ENCODE data around the gene LRGUK.

DNA sequence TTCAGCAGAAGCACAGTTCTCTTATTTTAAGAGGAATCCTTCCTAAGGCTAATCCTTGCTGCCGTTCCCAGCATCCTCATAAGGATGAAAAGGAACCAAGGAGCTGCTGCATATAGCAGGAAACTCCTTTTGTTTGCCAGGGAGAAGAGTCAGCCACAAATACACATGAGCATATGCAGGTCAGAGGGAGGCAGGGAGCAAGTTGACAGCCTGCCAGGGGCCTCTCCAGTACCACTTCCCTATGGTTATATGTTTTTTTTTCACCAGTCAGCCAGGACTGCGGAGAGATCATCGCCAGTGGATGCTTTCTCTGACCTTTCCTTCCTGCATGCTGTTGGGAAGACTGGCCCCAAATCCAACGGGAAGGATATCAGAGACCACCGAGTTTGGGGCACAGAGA is 149.8 kb downstream of the LRGUK start:
- no peak for TF ChIP-seq NR3C1 (CRISPR knock-in tag; conservative IDR thresholded peaks at IDR 0.05; ENCODE audit: low read depth)
- no peak for TF ChIP-seq TEAD4 (CRISPR knock-in tag; IDR thresholded peaks at IDR 0.05)
- TF ChIP-seq, protein P1, sequence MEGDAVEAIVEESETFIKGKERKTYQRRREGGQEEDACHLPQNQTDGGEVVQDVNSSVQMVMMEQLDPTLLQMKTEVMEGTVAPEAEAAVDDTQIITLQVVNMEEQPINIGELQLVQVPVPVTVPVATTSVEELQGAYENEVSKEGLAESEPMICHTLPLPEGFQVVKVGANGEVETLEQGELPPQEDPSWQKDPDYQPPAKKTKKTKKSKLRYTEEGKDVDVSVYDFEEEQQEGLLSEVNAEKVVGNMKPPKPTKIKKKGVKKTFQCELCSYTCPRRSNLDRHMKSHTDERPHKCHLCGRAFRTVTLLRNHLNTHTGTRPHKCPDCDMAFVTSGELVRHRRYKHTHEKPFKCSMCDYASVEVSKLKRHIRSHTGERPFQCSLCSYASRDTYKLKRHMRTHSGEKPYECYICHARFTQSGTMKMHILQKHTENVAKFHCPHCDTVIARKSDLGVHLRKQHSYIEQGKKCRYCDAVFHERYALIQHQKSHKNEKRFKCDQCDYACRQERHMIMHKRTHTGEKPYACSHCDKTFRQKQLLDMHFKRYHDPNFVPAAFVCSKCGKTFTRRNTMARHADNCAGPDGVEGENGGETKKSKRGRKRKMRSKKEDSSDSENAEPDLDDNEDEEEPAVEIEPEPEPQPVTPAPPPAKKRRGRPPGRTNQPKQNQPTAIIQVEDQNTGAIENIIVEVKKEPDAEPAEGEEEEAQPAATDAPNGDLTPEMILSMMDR (IDR thresholded peaks at IDR 0.05), result no peak
- TF ChIP-seq EMX1 (CRISPR knock-in tag; IDR thresholded peaks at IDR 0.05), result no peak
- TF ChIP-seq, protein P2, sequence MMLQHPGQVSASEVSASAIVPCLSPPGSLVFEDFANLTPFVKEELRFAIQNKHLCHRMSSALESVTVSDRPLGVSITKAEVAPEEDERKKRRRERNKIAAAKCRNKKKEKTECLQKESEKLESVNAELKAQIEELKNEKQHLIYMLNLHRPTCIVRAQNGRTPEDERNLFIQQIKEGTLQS (CRISPR knock-in tag; conservative IDR thresholded peaks at IDR 0.05), result no peak
- TF ChIP-seq FOXP1 (CRISPR knock-in tag; IDR thresholded peaks at IDR 0.05; ENCODE audit: borderline replicate concordance), result no peak
- TF ChIP-seq ELF4 (CRISPR knock-in tag; IDR thresholded peaks at IDR 0.05; ENCODE audit: low read depth), result no peak
- TF ChIP-seq FOXK1 (CRISPR knock-in tag; IDR thresholded peaks at IDR 0.05), result no peak
- no peak for TF ChIP-seq ESRRA (CRISPR knock-in tag; IDR thresholded peaks at IDR 0.05; ENCODE audit: borderline replicate concordance)
- no peak for TF ChIP-seq NR1H2 (CRISPR knock-in tag; IDR thresholded peaks at IDR 0.05)
- no peak for TF ChIP-seq NR2C2 (CRISPR knock-in tag; IDR thresholded peaks at IDR 0.05)
